ENCODE results near the gene UST.

DNA sequence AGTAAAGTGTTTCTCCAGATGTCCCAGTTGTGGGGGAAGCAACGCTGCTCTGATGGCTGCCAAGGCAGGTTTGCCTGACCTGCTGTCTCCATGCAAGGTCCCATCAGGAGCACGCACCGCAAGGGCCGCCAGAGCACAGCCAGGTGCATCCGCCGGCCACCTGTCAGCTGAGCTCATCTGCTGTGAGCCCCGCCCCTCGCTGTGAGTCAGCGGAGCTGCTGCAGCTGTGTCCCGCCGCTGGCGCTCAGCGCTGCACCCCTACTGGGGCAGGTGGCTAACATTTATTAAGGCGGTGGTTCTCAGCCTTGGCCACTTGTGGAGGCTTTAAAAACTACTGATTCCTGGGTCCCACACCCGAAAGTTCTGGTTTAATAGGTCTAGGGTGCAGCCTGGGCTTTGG, 225.7 kb downstream of the UST start:
- no peak for TF ChIP-seq POLR2A (IDR thresholded peaks at IDR 0.05)
- TF ChIP-seq, protein P1, sequence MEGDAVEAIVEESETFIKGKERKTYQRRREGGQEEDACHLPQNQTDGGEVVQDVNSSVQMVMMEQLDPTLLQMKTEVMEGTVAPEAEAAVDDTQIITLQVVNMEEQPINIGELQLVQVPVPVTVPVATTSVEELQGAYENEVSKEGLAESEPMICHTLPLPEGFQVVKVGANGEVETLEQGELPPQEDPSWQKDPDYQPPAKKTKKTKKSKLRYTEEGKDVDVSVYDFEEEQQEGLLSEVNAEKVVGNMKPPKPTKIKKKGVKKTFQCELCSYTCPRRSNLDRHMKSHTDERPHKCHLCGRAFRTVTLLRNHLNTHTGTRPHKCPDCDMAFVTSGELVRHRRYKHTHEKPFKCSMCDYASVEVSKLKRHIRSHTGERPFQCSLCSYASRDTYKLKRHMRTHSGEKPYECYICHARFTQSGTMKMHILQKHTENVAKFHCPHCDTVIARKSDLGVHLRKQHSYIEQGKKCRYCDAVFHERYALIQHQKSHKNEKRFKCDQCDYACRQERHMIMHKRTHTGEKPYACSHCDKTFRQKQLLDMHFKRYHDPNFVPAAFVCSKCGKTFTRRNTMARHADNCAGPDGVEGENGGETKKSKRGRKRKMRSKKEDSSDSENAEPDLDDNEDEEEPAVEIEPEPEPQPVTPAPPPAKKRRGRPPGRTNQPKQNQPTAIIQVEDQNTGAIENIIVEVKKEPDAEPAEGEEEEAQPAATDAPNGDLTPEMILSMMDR (IDR thresholded peaks at IDR 0.05): no peak
